Glutamatergic neuron (in vitro differentiated cells): Measurements from ENCODE around the gene COL6A5. TPM values are rescaled to one million over a fixed set of nuclear protein-coding genes. Genes with fewer than 3 reads are reported as not detected.
"Not testable (repeated sequence)": the region's sequence is repeated elsewhere in the genome, so short reads cannot be mapped to it uniquely, and the experiment has no call there.

Source experiments
- DNase-seq: peaks from one replicate; pipeline ENCODE4 v3.0.0; 2022
- H3K27ac Mint-ChIP-seq: one replicate; pipeline ENCODE4 v1.8.0; 2020; ENCODE audit warnings: mild to moderate bottlenecking, mixed read lengths, inconsistent platforms; ENCODE audit not compliant: unreplicated experiment
- H3K27me3 Mint-ChIP-seq: one replicate; pipeline ENCODE4 v1.8.0; 2020; ENCODE audit warnings: mild to moderate bottlenecking, moderate library complexity, mixed read lengths, inconsistent platforms; ENCODE audit not compliant: unreplicated experiment
- H3K36me3 Mint-ChIP-seq: one replicate; pipeline ENCODE4 v1.8.0; 2020; ENCODE audit warnings: mild to moderate bottlenecking, mixed read lengths, inconsistent platforms; ENCODE audit not compliant: unreplicated experiment
- H3K4me1 Mint-ChIP-seq: one replicate; pipeline ENCODE4 v1.8.0; 2020; ENCODE audit warnings: mild to moderate bottlenecking, low read depth, mixed read lengths, inconsistent platforms; ENCODE audit not compliant: unreplicated experiment
- H3K4me3 Mint-ChIP-seq: one replicate; pipeline ENCODE4 v1.8.0; 2020; ENCODE audit warnings: mild to moderate bottlenecking, mixed read lengths, inconsistent platforms; ENCODE audit not compliant: unreplicated experiment
- H3K9me3 Mint-ChIP-seq: one replicate; pipeline ENCODE4 v1.8.0; 2020; ENCODE audit warnings: mild to moderate bottlenecking, moderate library complexity, mixed read lengths, inconsistent platforms; ENCODE audit not compliant: unreplicated experiment
- total RNA-seq: library from RNA; stranded (reverse); fragmentation: NEBNext Ultra II Directional; extraction: Animal tissue kit (Norgen Biotek cat#: 25700); gene quantifications from one replicate; pipeline ENCODE4 v1.2.1, GENCODE V29; 2021; ENCODE audit not compliant: unreplicated experiment
- TF ChIP-seq, protein P1 (sequence below): fragments of 200-600 bp; sonication (generic); IDR thresholded peaks from one replicate; pipeline ENCODE4 v1.5.0; 2021; ENCODE audit not compliant: partially characterized antibody, unreplicated experiment

COL6A5 gene
- total RNA-seq, 1 donor from 2014 or later = not detected

DNA sequence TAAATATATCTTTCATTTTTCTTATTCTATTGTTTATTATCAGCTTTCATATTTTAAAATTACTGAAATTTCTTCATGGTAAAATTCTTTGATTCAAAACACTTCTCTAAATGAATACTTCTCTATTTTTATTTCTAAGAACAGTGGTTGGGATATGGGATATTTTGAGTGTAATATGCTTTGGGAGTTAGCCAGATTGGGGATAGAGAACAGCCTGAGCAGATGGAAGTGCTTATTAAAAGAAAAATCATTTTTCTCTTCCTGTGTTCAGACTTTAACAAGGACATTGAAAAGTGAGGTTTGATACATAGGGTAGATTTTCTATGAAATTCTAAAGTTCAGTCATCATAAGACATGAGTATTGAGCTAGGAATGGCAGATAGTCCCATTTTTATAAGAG is 84.8 kb downstream of the COL6A5 start:
- H3K4me1 Mint-ChIP-seq = peaks cover 2% of the 10 kb centered on the region
- H3K27ac Mint-ChIP-seq = no peak overlapping the region
- H3K4me3 Mint-ChIP-seq = no peak overlapping the region
- DNase-seq = no peak
- H3K27me3 Mint-ChIP-seq = no peaks in the 10 kb centered on the region
- no peaks in the 10 kb centered on the region for H3K9me3 Mint-ChIP-seq
- TF ChIP-seq, protein P1, sequence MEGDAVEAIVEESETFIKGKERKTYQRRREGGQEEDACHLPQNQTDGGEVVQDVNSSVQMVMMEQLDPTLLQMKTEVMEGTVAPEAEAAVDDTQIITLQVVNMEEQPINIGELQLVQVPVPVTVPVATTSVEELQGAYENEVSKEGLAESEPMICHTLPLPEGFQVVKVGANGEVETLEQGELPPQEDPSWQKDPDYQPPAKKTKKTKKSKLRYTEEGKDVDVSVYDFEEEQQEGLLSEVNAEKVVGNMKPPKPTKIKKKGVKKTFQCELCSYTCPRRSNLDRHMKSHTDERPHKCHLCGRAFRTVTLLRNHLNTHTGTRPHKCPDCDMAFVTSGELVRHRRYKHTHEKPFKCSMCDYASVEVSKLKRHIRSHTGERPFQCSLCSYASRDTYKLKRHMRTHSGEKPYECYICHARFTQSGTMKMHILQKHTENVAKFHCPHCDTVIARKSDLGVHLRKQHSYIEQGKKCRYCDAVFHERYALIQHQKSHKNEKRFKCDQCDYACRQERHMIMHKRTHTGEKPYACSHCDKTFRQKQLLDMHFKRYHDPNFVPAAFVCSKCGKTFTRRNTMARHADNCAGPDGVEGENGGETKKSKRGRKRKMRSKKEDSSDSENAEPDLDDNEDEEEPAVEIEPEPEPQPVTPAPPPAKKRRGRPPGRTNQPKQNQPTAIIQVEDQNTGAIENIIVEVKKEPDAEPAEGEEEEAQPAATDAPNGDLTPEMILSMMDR = no peak
- H3K36me3 Mint-ChIP-seq = peaks cover 4% of the 10 kb centered on the region

DNA sequence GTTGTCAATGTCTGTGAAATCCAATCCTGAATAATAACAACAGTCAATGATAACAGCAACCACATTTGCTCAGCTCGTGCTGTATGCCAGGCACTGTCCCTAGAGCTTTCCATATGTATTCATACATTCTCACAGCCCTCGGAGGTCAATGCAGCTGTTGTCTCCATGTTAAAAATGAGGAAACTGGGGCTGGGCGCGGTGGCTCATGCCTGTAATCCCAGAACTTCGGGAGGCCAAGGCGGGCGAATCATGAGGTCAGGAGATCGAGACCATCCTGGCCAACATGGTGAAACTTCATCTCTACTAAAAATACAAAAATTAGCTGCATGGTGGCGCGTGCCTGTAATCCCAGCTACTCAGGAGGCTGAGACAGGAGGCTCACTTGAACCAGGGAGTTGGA is 86.6 kb downstream of the COL6A5 start:
- H3K4me1 Mint-ChIP-seq, H3K27ac Mint-ChIP-seq, H3K9me3 Mint-ChIP-seq, H3K4me3 Mint-ChIP-seq, H3K36me3 Mint-ChIP-seq, H3K27me3 Mint-ChIP-seq, DNase-seq: not testable (repeated sequence)

DNA sequence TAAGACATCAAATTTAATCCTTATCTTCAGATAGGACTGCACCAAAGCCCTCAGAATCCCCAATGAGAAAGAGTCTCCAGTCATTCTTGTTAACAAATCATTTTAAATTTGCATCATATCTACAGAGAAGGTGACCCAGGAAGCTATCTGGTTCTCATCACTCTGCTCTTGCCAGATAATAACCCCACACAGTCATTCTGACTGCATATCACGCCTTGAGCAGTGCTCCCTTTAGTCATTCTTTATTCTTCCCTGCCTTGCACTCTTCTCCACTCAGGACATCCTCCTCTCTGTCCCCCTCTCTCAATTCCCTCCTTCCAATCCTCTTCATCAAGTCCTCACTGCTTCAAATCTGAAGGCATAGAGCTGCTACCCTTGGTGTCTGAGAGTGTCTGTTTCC is 87.8 kb downstream of the COL6A5 start:
- TF ChIP-seq, protein P1 = no peak
- Mint-ChIP-seq H3K27ac (no peak overlapping the region), H3K27me3 (peaks cover under 1% of the 10 kb centered on the region), H3K4me1 (peaks cover 2% of the 10 kb centered on the region), H3K4me3 (no peak overlapping the region), H3K36me3 (peaks cover 4% of the 10 kb centered on the region), H3K9me3 (no peaks in the 10 kb centered on the region)
- no peak for DNase-seq

DNA sequence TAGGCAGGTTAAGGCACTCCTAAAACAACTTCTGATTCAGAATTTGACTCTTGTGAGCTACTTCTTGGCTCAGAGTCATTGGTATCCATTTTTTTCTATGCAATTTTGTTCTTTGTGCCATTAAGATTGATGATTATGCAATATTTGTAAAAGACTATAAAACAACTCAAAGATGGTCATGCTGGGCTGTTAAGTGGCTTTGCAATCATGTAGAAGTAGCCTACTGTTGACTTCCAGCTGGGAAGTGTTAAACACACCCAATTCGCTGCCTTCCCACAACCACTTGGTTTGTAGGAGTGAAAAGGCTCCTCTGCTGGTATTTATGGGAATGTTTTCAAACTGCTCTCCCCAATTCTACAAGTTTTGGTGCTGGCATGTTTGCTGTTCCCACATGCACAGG is 96.8 kb downstream of the COL6A5 start:
- peaks cover 2% of the 10 kb centered on the region for H3K27me3 Mint-ChIP-seq
- no peaks in the 10 kb centered on the region for H3K36me3 Mint-ChIP-seq
- TF ChIP-seq, protein P1 = no peak

DNA sequence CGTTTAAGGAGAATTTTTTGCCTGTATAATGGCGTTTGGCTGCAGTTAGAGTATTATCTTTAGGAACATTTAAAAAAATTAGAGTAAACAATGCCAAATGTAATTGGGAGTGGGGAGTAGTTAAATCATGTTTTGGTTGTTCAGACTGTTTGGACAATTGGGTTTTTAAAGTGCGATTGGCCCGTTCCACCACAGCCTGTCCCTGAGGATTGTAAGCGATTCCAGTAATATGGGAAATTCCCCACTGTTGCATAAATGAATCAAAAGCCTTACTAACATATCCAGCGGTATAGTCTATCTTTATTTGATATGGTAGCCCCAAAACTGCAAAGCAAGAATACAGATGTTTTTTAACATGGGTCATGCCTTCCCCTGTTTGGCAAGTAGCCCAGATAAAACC is 101.4 kb downstream of the COL6A5 start:
- DNase-seq, H3K36me3 Mint-ChIP-seq, H3K9me3 Mint-ChIP-seq, H3K4me3 Mint-ChIP-seq, H3K27ac Mint-ChIP-seq, H3K4me1 Mint-ChIP-seq, H3K27me3 Mint-ChIP-seq: not testable (repeated sequence)

More for the DNA sequence above, 96.8 kb downstream of the COL6A5 start:
- no peak overlapping the region for H3K4me3 Mint-ChIP-seq
- H3K9me3 Mint-ChIP-seq = peaks cover 2% of the 10 kb centered on the region
- H3K27ac Mint-ChIP-seq = no peak overlapping the region
- DNase-seq = no peak
- H3K4me1 Mint-ChIP-seq = peaks cover 5% of the 10 kb centered on the region

DNA sequence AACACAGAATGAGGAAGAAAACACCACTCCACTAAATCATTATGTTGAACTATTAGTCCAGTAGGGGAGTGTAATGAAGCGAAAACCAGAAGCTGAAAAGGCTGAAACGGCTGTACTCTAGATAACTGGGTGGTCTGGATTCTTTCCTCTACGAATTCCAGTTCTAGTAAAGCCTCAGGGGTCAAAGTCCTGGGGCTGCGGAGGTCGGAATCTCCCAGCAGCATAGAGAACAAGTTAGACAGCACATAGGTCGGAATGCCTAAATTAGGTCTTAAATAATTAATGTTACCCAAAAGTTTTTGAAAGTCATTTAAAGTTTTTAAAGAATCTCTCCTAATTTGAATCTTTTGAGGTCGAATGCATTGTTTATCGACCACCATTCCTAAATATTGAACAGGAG is 102.7 kb downstream of the COL6A5 start:
- not testable (repeated sequence) for H3K36me3 Mint-ChIP-seq, H3K27me3 Mint-ChIP-seq

DNA sequence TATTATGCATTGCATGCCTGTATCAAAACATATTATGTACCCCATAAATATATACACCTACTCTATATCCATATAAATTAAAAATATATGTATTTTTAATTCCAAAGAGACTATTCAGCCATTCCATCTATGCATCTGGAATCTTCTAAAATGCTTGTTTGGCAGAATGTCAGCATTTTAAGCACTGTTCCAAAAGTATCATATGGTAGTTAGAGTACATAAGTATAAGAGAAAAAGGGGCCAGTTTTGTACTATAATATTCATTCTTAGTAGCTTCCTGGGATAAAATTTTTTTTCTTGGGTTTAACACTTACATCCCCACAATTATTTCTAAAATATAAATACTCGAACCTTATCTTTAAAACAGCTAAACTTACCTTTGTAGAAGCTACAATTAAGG is 111.1 kb downstream of the COL6A5 start:
- H3K27ac Mint-ChIP-seq = no peak overlapping the region
- no peaks in the 10 kb centered on the region for H3K27me3 Mint-ChIP-seq
- H3K9me3 Mint-ChIP-seq = peaks cover under 1% of the 10 kb centered on the region
- H3K4me1 Mint-ChIP-seq = no peaks in the 10 kb centered on the region
- TF ChIP-seq, protein P1 = no peak
- DNase-seq = no peak
- peaks cover 2% of the 10 kb centered on the region for H3K36me3 Mint-ChIP-seq
- H3K4me3 Mint-ChIP-seq = no peak overlapping the region

More for the DNA sequence above, 102.7 kb downstream of the COL6A5 start:
- H3K4me3 Mint-ChIP-seq, H3K9me3 Mint-ChIP-seq, DNase-seq, H3K27ac Mint-ChIP-seq, H3K4me1 Mint-ChIP-seq: not testable (repeated sequence)
